ENCODE measurements around the gene RNPC3.
"Not testable (repeated sequence)": the region's sequence is repeated elsewhere in the genome, so short reads cannot be mapped to it uniquely, and the experiment has no call there.

The RNPC3 gene

GRCh38 chr1:103561643-103562395 lies 36.3 kb downstream of the RNPC3 start:
- DNase-seq = no peak

- DNase-seq = no peak
Measured at GRCh38 chr1:103563056-103563455, 37.6 kb downstream of the RNPC3 start.

- DNase-seq = no peak
Measured at GRCh38 chr1:103569493-103569892, 44.0 kb downstream of the RNPC3 start.

GRCh38 chr1:103571289-103571688 lies 45.8 kb downstream of the RNPC3 start, which contains the start of gene AMY2B:
Gene AMY2B (plus strand): TSS chr1:103571589. CDS start chr1:103571603, 14 bp downstream.
- not testable (repeated sequence) for DNase-seq

GRCh38 chr1:103576065-103576464 lies 50.6 kb downstream of the RNPC3 start:
- no peak for DNase-seq

- not testable (repeated sequence) for DNase-seq
Measured at GRCh38 chr1:103576784-103577183, 51.3 kb downstream of the RNPC3 start.

- DNase-seq = no peak
Measured at GRCh38 chr1:103582464-103582863, 57.0 kb downstream of the RNPC3 start.

GRCh38 chr1:103583887-103584286 lies 58.4 kb downstream of the RNPC3 start:
- no peak for DNase-seq

- DNase-seq = no peak
Measured at GRCh38 chr1:103584537-103584936, 59.0 kb downstream of the RNPC3 start.

- DNase-seq = not testable (repeated sequence)
Measured at GRCh38 chr1:103602740-103603139, 77.2 kb downstream of the RNPC3 start.

Data from bone marrow (tissue), 2 donors.